Measurements from ENCODE around the gene RNF157.

RNF157 gene

GRCh38 chr17:76170114-76170513 lies 70.2 kb downstream of the RNF157 start:
- no peak for DNase-seq (ENCODE audit: low read depth)
- H3K4me3 ChIP-seq (ENCODE audit: low read depth, low read length): no peak overlapping the region

DNA sequence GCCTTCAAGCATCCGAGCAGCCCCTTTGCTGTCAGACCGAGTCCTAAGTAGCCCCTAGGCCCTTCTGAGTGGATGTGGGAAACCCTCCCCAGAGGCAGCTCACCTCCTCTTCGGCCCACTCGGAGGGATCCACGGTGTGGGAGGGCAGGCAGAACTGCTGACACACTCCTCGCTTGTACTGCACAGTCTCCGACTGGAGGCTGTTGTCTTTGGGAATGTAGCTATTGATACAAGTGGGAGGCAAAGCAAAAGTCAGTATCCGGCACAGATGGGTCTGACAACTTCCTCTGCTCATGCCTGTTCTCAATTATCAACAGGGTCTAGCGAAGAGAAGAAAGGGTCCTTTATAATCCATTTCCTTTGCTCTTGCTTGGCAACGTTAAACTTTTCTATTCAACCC lies 73.4 kb downstream of the RNF157 start:
- H3K4me3 ChIP-seq (ENCODE audit: low read depth, low read length): no peak overlapping the region
- DNase-seq (ENCODE audit: low read depth): no peak

DNA sequence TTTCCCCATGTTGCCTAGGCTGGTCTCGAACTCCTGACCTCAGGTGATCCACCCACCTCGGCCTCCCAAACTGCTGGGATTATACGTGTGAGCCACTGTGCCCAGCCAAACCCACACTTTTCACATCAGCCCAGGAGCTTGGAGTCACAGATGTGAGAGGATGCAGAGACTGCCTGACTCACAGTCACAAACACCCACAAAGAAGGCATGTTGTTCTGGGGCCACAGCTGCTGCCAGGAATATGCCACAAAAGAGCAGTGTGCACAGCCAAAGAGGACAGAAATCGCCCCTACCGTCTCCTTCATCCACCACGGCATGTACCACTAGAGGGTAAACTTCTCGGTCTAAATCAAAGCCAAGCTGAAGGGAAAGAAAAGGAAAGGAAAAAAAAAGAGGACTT lies 74.1 kb downstream of the RNF157 start:
- no peak for DNase-seq (ENCODE audit: low read depth)
- H3K4me3 ChIP-seq (ENCODE audit: low read depth, low read length): no peak overlapping the region

DNA sequence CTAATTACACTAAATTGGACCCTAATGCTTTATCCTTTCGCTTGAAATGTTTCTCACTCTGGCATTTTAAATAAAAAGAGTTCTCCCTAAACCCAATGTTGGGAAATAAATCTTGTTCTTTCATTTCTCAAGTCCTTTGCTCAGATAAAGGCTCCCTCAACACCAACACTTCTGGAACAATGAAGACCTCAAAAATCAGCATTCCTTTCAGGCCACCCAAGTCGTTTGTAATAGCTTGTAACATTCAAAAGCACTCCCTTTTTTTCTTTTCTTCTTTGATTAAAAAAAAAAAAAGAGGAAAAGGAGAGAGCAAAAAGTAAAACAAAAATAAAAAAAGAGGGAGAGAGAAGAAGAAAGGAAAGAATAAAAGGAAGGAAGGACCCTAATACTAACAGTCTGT lies 76.0 kb downstream of the RNF157 start:
- H3K4me3 ChIP-seq (ENCODE audit: low read depth, low read length): no peak overlapping the region
- no peak for DNase-seq (ENCODE audit: low read depth)

DNA sequence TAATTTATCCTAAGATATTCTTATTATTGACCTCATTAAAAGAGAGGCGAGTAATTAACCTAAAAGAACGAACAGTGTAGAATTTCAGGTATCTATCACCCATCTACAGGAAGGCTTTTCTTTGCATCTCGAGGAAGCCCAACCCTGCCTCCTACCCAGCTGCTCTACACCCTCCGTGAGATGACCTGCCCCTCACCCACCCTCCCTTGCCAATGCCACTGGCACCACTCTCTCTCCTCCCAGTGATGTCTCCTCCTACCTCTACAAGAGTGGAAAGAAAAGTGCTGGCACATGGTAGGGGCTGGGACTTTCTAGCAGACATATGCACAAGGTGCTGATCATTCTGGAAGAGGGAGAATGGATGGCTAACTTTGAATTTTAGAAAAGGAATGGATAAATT lies 76.4 kb downstream of the RNF157 start:
- no peak for DNase-seq (ENCODE audit: low read depth)
- no peak overlapping the region for H3K4me3 ChIP-seq (ENCODE audit: low read depth, low read length)

DNA sequence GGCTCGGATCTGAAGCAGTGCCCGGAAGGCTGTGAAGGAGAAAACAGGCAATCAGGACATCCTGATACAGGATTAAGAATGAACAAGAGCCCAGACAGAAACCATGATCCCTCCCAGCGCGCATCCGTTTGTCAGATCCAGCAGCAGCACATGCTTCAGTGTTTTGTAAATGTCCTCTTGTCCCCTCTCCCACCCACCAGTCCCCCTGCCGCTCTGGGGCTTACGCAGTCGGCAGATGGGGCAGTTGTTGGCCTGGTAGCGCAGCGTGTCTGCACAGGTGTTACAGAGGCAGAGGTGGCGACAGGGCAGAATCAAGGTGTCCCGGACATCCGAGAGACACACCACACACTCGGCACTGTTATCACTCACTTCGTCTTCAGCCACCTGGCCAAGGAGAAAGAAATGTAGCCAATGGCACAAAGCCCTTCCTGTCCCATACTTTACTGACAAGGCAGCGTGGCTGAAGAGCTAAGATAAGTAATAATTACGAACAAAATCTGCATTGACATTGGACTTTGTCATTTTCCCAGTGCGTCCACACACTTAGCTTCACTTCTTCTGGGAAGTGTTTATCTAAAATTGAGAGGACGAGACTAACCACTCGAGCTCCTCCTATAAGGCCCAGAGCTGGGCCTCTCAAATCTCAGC lies 78.5 kb downstream of the RNF157 start:
- DNase-seq (ENCODE audit: low read depth): no peak

GRCh38 chr17:76160896-76161528 lies 79.3 kb downstream of the RNF157 start:
- DNase-seq (ENCODE audit: low read depth): no peak
- H3K4me3 ChIP-seq (ENCODE audit: low read depth, low read length): no peak overlapping the region

More for the DNA sequence above, 78.5 kb downstream of the RNF157 start:
- H3K4me3 ChIP-seq (ENCODE audit: low read depth, low read length): no peak overlapping the region

- no peak for DNase-seq (ENCODE audit: low read depth)
- H3K4me3 ChIP-seq (ENCODE audit: low read depth, low read length): no peak overlapping the region
Measured at GRCh38 chr17:76159157-76159556, 81.1 kb downstream of the RNF157 start.

DNA sequence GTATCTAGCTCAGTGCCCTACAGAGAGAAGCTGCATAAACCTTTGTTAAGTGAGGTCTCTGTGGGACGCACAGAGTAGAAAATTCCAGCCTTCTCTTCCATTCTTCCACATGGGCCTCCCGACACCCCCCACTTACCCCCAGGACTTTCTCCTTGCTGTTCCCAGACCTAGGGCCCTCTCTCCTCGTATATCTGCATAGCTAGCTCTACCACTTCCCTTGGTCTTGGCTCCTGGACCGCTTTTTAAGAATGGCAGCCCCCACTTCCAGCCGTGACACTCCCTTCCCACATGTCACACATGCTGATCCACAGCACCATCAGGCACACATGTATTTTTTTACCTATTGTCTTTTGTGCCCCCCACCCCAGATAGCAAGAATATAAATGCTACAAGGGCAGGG lies 82.5 kb downstream of the RNF157 start:
- no peak for DNase-seq (ENCODE audit: low read depth)

DNA sequence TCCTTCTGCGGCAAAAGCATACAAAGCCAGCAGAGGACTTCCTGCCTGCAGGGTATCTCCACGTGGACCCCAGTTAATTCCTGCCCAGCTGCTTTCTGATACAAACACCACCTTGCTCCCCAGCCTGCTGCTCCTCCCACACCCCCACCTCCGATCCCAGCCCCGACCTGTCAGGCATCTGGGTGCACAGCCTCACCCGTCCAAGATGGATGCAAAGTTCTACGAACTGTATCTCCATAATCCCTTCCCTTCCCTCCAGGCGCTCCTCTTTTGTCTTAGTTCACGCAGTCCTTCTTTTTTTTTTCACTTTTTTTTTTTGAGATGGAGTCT lies 83.7 kb downstream of the RNF157 start:
- no peak for DNase-seq (ENCODE audit: low read depth)
- H3K4me3 ChIP-seq (ENCODE audit: low read depth, low read length): no peak overlapping the region

More for the DNA sequence above, 82.5 kb downstream of the RNF157 start:
- no peak overlapping the region for H3K4me3 ChIP-seq (ENCODE audit: low read depth, low read length)

GRCh38 chr17:76155988-76156661 lies 84.2 kb downstream of the RNF157 start:
- H3K4me3 ChIP-seq (ENCODE audit: low read depth, low read length): no peak overlapping the region
- no peak for DNase-seq (ENCODE audit: low read depth)

DNA sequence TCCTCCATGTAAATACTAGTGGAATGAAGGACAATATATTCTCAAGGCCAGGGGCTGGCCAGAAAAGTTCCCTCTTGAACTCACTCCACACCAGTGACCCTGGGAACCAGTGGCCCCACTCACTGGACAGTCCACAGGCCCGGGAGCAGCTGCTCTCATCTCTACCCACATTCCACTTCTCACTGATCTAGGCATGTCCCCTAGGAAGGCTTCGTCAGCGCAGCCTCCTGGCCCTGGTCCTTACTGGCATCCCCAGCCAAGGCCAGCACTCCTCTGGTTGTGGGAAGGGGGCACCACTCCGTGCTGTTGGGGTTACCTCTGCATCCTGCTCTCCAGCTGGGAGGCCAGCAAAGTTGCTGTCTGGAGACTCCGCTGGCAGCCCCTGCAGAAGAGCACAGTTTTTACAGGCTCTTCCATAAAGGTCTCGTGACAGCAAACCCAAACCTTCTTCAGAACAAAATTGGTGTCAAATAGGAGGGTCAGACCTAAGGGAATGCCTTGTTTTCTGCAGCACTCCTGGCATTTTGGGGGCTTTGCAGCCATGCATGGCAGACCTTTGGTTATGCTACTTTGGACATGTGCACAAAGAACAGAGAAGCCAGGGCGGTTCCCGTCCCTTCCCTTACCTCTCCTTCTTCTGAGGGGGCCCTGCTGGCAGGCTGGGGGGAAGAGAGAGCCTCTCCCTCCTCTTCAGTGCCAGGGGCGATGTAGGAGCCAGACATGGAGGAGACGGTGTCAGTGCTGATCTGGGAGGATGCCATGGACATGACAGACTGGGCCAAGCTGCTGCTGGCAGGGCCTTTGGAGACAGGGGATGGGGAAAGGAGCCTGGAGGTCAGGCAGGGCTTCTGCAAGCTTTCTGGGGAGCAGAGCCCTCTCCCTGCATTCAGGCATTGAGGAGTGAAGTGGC lies 85.1 kb downstream of the RNF157 start:
- DNase-seq (ENCODE audit: low read depth): no peak
- no peak overlapping the region for H3K4me3 ChIP-seq (ENCODE audit: low read depth, low read length)

GRCh38 chr17:76154292-76154691 lies 86.0 kb downstream of the RNF157 start:
- H3K4me3 ChIP-seq (ENCODE audit: low read depth, low read length): no peak overlapping the region
- no peak for DNase-seq (ENCODE audit: low read depth)

DNA sequence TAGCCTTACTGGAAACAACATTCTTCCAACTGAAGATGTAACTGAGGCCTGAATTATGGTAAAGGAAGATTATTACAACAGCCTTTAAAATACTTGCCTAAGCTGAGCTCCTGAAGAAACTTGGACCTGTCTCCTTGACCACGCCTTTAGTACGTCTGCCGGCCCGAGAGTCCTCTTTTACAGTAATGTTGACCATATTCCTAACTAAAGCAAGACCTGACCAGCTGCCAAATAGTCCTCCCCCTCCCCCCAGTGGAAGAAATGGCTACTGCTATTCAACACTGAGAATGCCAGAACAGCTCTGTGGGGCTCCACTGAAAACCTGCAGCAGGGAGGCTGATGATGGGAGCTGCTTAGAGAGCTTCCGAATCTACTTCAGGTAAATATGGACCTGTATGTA lies 86.7 kb downstream of the RNF157 start:
- H3K4me3 ChIP-seq (ENCODE audit: low read depth, low read length): no peak overlapping the region
- DNase-seq (ENCODE audit: low read depth): no peak

GRCh38 chr17:76153202-76153601 lies 87.1 kb downstream of the RNF157 start:
- H3K4me3 ChIP-seq (ENCODE audit: low read depth, low read length): no peak overlapping the region
- no peak for DNase-seq (ENCODE audit: low read depth)

DNA sequence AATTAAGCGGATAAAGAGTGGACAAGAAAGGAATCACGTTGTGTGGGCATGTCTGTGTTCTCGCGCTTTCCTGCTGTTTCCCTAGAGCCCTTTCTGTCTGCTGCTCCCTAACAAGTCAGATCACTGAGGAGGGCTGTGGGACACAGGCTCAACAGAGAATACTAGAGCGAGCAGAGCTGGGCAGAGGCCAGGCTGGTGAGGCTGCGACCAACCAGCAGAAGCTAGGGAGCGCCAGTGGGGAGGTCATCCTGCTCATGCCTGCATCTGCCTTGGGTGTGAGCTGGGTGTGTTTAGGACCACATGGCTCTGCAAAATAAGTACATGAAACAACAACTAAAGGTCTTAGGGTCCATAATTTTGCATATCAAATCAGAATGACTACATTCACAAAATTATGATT lies 87.7 kb downstream of the RNF157 start:
- no peak overlapping the region for H3K4me3 ChIP-seq (ENCODE audit: low read depth, low read length)

DNA sequence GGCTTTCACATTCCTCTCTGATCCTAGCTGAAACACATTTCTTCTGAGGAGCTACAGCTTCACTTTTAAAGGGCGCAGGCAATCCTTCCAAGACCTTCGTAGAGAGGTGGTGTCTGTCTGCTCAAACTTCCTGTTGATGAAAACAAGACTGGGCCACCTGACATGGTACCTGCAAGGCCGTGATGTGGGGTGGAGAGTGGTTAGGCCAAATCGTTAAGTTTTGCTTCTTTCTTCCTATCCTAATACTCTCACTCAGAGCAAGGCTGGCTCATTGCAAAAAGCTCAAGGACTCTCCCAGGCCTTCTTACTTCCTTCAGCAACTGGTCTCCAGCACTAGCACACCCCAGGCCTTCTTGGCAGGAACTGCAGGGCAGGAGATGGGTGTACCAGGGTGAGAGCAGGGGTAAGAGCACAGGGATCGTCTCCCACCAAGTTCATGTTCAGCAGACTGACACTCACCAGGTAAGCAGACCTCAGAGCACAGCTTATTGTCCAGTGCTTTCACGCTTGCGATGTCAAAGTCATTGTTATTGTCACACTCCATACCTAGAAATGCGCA lies 88.3 kb downstream of the RNF157 start:
- no peak overlapping the region for H3K4me3 ChIP-seq (ENCODE audit: low read depth, low read length)
- no peak for DNase-seq (ENCODE audit: low read depth)

More for the DNA sequence above, 87.7 kb downstream of the RNF157 start:
- no peak for DNase-seq (ENCODE audit: low read depth)

- no peak for DNase-seq (ENCODE audit: low read depth)
Measured at GRCh38 chr17:76150712-76151622, 89.3 kb downstream of the RNF157 start.

DNA sequence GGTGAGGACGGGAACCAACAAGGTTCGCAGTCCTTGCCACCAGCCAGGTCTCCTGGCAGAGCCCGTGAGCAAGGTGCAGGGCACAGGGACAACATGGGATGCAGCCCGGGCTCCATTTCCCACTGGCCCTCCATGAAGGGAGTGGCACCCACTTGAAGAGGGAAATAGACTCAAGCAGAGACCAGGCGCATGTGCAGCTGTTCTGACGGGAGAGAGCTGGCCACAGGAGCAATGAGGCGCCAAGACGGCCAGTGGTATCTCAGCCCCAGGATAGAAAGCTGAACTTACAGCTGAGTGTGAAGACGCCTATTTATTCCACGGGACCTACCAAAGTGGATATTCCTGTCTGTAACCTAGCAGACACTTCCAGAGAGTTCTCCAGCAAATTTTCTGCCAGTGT lies 91.1 kb downstream of the RNF157 start:
- no peak overlapping the region for H3K4me3 ChIP-seq (ENCODE audit: low read depth, low read length)
- DNase-seq (ENCODE audit: low read depth): no peak

More at GRCh38 chr17:76150712-76151622, 89.3 kb downstream of the RNF157 start:
- H3K4me3 ChIP-seq (ENCODE audit: low read depth, low read length): no peak overlapping the region

Measured in skeletal muscle cell (primary cell).